PC-3 (cell line): ENCODE data around the gene FBXO45.
"Not testable (repeated sequence)": the region's sequence is repeated elsewhere in the genome, so short reads cannot be mapped to it uniquely, and the experiment has no call there.

ENCODE experiments used
- EZH2phosphoT487 ChIP-seq: fragments of 300-600 bp; sonication (generic); IDR thresholded peaks from 2 replicates; pipeline ENCODE4 v1.6.1; 2018; ENCODE audit warnings: mild to moderate bottlenecking, antibody characterized with exemption, low read length, borderline replicate concordance
- TF ChIP-seq, protein P1 (sequence below): fragments of 300-600 bp; sonication (generic); conservative IDR thresholded peaks from 2 replicates; pipeline ENCODE4 v1.5.1; 2017; ENCODE audit warnings: antibody characterized with exemption, low read depth, mild to moderate bottlenecking, low read length

DNA sequence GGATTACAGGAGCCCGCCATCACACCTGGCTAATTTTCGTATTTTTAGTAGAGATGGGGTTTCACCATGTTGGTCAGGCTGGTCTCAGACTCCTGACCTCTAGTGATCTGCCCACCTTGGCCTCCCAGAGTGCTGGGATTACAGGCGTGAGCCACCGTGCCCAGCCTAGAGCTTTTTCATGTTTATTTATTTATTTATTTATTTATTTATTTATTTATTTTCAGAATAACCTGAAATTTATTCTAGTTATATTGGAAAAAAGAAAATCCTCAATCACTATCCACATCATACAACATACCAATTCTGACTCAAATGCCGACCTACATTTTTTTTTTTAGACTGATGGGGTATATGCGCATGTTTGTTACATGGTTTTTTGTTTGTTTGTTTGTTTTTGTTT is 46.8 kb downstream of the FBXO45 start:
- TF ChIP-seq, protein P1, sequence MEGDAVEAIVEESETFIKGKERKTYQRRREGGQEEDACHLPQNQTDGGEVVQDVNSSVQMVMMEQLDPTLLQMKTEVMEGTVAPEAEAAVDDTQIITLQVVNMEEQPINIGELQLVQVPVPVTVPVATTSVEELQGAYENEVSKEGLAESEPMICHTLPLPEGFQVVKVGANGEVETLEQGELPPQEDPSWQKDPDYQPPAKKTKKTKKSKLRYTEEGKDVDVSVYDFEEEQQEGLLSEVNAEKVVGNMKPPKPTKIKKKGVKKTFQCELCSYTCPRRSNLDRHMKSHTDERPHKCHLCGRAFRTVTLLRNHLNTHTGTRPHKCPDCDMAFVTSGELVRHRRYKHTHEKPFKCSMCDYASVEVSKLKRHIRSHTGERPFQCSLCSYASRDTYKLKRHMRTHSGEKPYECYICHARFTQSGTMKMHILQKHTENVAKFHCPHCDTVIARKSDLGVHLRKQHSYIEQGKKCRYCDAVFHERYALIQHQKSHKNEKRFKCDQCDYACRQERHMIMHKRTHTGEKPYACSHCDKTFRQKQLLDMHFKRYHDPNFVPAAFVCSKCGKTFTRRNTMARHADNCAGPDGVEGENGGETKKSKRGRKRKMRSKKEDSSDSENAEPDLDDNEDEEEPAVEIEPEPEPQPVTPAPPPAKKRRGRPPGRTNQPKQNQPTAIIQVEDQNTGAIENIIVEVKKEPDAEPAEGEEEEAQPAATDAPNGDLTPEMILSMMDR, result not testable (repeated sequence)
- TF ChIP-seq EZH2phosphoT487, result not testable (repeated sequence)
